Measurements from ENCODE around the gene TIMM22. TPM values are rescaled to one million over a fixed set of nuclear protein-coding genes. Genes with fewer than 3 reads are reported as not detected.
A peak's percentile ranks its signal among the peaks of the same experiment; 100 is the strongest.

TIMM22 gene
- total RNA-seq, 5 donors from 2014 or later (not counting 1 experiment from before 2014, with no cell fraction given) = 8.9 to 13.2 (median 11.4) TPM

DNA sequence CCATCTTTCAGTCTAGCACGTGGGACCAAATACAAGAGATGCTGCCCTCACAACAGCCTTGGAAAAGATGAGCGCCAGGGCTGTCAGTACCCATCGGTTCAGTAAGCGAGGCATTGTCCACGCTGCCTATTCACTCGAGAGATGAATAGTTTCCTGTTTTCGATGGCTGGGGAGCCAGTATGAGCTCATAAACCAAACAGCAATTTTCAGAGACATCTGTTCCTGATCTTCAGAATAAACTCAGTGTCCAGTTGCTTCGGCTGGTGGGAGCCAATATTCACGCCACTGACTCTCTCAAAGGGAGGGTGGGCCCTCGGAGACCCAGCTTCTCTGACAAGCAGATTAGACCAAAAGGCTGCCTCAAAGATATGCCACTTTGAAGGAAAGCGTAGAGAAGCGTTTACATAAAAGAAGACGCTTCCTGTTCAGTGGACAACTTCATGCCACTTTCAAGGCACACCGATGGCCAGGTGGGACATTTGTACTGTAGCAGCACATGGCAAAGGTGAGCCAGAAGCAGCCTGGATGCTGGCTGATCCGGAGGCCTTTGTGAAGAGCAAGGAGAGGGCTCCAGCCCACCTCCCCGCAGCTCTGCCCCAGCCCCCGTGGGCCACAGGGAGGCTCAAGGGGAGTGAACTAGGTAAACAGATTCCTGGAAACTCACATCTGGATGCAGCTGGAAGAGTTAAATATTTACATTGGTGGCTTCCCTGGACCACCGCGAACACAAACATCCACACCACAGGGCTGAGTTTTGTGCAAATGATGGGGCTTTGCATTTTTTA, 6.0 kb downstream of the TIMM22 start:
- Histone ChIP-seq H3K4me3 (ENCODE audit: control insufficient read depth in 1 of 2, extremely low read depth in 1 of 2, low read length in 1 of 2) (no peak overlapping the region), H3K27me3 (replicated peaks in 1 of 2; ENCODE audit: control insufficient read depth in 2 of 2, extremely low read depth in 1 of 2, insufficient read depth in 2 of 2, low read length in 1 of 2) (no peaks in the 10 kb centered on the region), H3K27ac (ENCODE audit: low read length) (no peak overlapping the region), H3K9me3 (no peaks in the 10 kb centered on the region), H3K4me1 (ENCODE audit: control insufficient read depth in 1 of 2, extremely low read depth in 1 of 2, insufficient read depth in 2 of 2, low read length in 2 of 2) (peaks cover 8 to 14% of the 10 kb centered on the region in 2 experiments), H3K36me3 (ENCODE audit: control insufficient read depth in 2 of 2, extremely low read depth in 1 of 2, insufficient read depth in 1 of 2, low read length in 1 of 2) (peaks cover 16 to 76% of the 10 kb centered on the region in 2 donors)
- Mint-ChIP-seq H3K36me3 (peaks cover 37% of the 10 kb centered on the region), H3K9me3 (no peaks in the 10 kb centered on the region), H3K27me3 (no peaks in the 10 kb centered on the region), H3K4me1 (peaks cover 23 to 25% (median 24%) of the 10 kb centered on the region in 3 donors), H3K4me3 (no peak overlapping the region), H3K27ac (no peak overlapping the region)
- ATAC-seq (replicated peaks in 1 of 4) = no peak
- DNase-seq = no peak
- ChIA-PET POLR2A (interaction anchor here in 1 of 2 donors (0.6 kb wide), 1 partner anchor 14 kb away, joined by 3 read pairs; no protein-coding TSS in a partner anchor), CTCF (no interaction called here)
- 88% methylated on average over 15 of the region's 19 CpGs for WGBS (ENCODE audit: insufficient coverage)

DNA sequence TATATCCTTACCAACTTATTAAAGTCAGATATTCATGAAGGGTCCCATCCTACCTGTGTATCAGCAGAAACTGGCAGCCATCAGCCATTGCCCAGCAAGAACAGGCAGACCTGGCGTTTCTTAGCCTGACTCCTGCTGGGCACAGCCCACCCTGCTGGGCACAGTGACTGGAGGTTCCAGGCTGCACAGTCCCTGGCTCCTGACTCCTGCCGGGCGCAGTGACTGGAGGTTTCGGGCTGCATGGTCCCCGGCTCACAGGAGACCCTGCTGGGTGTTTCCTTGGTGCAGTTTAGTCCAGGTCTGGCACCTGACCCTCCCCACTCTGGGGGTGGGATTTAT, 6.7 kb downstream of the TIMM22 start:
- peaks cover 1 to 9% of the 10 kb centered on the region in 2 experiments for H3K4me1 ChIP-seq (ENCODE audit: control insufficient read depth in 1 of 2, extremely low read depth in 1 of 2, insufficient read depth in 2 of 2, low read length in 2 of 2)
- CTCF ChIA-PET = no interaction called here
- no peak for DNase-seq
- no peaks in the 10 kb centered on the region for H3K27me3 ChIP-seq (replicated peaks in 1 of 2; ENCODE audit: control insufficient read depth in 2 of 2, extremely low read depth in 1 of 2, insufficient read depth in 2 of 2, low read length in 1 of 2)
- Mint-ChIP-seq H3K4me3 (no peak overlapping the region), H3K27ac (no peak overlapping the region), H3K27me3 (no peaks in the 10 kb centered on the region), H3K9me3 (no peaks in the 10 kb centered on the region), H3K36me3 (peaks cover 37% of the 10 kb centered on the region), H3K4me1 (peaks cover 16 to 19% (median 18%) of the 10 kb centered on the region in 3 donors)
- no peak for ATAC-seq (replicated peaks in 1 of 4)
- 100% methylated on average over 1 of the region's 5 CpGs for WGBS (ENCODE audit: insufficient coverage)
- H3K36me3 ChIP-seq (ENCODE audit: control insufficient read depth in 2 of 2, extremely low read depth in 1 of 2, insufficient read depth in 1 of 2, low read length in 1 of 2) = peaks cover 19 to 81% of the 10 kb centered on the region in 2 donors
- H3K9me3 ChIP-seq = no peaks in the 10 kb centered on the region
- POLR2A ChIA-PET = no interaction called here
- no peak overlapping the region for H3K27ac ChIP-seq (ENCODE audit: low read length)
- H3K4me3 ChIP-seq (ENCODE audit: control insufficient read depth in 1 of 2, extremely low read depth in 1 of 2, low read length in 1 of 2) = no peak overlapping the region

DNA sequence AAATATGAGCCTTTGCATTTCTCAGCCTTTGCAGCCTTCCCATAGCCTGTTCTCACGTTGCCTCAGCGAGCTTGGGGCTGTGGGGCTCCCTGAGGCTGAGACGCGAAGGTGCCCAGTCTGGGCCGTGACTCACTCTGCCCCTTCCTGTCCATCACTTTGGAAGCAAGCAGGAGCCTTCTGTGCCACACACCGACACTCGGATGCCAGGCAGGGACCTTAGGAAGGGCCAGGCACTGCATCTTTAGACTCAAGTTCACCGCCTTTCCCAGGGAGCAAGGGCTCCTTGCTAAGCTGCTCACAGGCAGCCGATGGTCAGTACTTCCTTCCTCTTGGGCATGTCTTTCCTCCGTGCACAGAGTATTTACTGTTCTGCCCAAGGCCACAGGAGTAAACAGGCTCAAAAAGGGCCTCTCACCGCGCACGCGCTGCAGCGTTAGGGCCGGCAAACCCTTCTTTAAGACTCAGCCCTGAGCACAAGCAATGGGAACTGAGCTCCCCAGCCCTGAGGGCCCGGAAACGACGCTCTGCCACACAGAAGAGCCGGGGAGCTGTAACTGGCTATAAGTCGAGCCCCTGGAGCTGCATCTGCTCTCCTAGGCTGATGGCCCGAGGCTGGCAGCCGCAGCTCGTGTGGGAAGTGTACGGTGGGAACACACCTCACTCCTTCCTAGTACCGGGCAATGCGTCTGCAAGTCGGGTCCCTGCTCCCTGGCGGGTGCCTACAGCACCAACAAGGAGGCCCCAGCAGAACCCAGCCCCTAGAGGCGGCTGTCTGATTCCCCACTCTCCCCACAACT, 7.2 kb downstream of the TIMM22 start:
- Histone ChIP-seq H3K36me3 (ENCODE audit: control insufficient read depth in 2 of 2, extremely low read depth in 1 of 2, insufficient read depth in 1 of 2, low read length in 1 of 2) (peaks cover 22 to 85% of the 10 kb centered on the region in 2 donors), H3K9me3 (no peaks in the 10 kb centered on the region), H3K4me3 (ENCODE audit: control insufficient read depth in 1 of 2, extremely low read depth in 1 of 2, low read length in 1 of 2) (no peak overlapping the region), H3K4me1 (ENCODE audit: control insufficient read depth in 1 of 2, extremely low read depth in 1 of 2, insufficient read depth in 2 of 2, low read length in 2 of 2) (peaks cover 0 to 7% of the 10 kb centered on the region in 2 experiments), H3K27me3 (replicated peaks in 1 of 2; ENCODE audit: control insufficient read depth in 2 of 2, extremely low read depth in 1 of 2, insufficient read depth in 2 of 2, low read length in 1 of 2) (no peaks in the 10 kb centered on the region), H3K27ac (ENCODE audit: low read length) (no peak overlapping the region)
- H3K9me3 Mint-ChIP-seq = no peaks in the 10 kb centered on the region
- H3K4me3 Mint-ChIP-seq = no peak overlapping the region
- 89% methylated on average over 28 of the region's 30 CpGs for WGBS (ENCODE audit: insufficient coverage)
- peaks cover 12 to 13% (median 13%) of the 10 kb centered on the region in 3 donors for H3K4me1 Mint-ChIP-seq
- ChIA-PET CTCF (no interaction called here), POLR2A (no interaction called here)
- H3K27ac Mint-ChIP-seq = no peak overlapping the region
- H3K36me3 Mint-ChIP-seq = peaks cover 35% of the 10 kb centered on the region
- DNase-seq = no peak
- ATAC-seq (replicated peaks in 1 of 4) = no peak
- H3K27me3 Mint-ChIP-seq = no peaks in the 10 kb centered on the region

DNA sequence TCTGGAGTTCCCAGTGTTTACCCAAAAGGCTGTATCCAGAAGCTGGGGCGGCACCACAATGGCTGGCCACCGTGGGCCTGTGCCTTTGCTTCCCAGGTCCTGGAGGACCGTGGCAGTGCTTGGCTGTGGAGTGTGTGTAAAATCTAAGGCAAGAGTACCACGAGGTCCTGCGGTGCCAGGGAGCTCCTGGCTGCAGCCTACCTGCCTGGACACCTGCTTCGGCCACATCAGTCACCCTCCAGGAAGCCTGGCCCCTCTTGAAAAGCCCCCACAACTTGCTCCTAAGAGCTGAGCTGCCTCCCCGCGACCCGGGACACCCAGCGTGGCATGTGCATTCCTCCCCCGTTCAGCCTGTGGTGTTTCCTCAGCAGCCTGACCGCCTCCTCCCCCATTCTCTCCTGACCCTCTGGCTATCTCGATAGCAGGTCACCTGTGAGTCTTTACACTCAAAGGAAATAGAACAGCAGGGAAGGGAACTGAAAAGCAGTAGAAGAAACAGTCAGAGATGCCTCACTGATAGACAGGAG, 7.9 kb downstream of the TIMM22 start:
- Histone ChIP-seq H3K4me3 (ENCODE audit: control insufficient read depth in 1 of 2, extremely low read depth in 1 of 2, low read length in 1 of 2) (no peak overlapping the region), H3K27me3 (replicated peaks in 1 of 2; ENCODE audit: control insufficient read depth in 2 of 2, extremely low read depth in 1 of 2, insufficient read depth in 2 of 2, low read length in 1 of 2) (no peaks in the 10 kb centered on the region), H3K4me1 (ENCODE audit: control insufficient read depth in 1 of 2, extremely low read depth in 1 of 2, insufficient read depth in 2 of 2, low read length in 2 of 2) (peaks cover 0 to 7% of the 10 kb centered on the region in 2 experiments), H3K9me3 (no peaks in the 10 kb centered on the region), H3K27ac (ENCODE audit: low read length) (no peak overlapping the region), H3K36me3 (ENCODE audit: control insufficient read depth in 2 of 2, extremely low read depth in 1 of 2, insufficient read depth in 1 of 2, low read length in 1 of 2) (peaks cover 24 to 86% of the 10 kb centered on the region in 2 donors)
- Mint-ChIP-seq H3K27ac (peak overlapping the region; percentile 66 to 71), H3K36me3 (peaks cover 30% of the 10 kb centered on the region), H3K4me1 (peaks cover 10 to 11% (median 10%) of the 10 kb centered on the region in 3 donors), H3K4me3 (peak overlapping the region in 1 of 3 donors; percentile 66), H3K9me3 (no peaks in the 10 kb centered on the region), H3K27me3 (no peaks in the 10 kb centered on the region)
- 70% methylated on average over 4 of the region's 13 CpGs for WGBS (ENCODE audit: insufficient coverage)
- ATAC-seq (replicated peaks in 1 of 4) (no peak), DNase-seq (no peak)
- ChIA-PET CTCF (no interaction called here), POLR2A (no interaction called here)

DNA sequence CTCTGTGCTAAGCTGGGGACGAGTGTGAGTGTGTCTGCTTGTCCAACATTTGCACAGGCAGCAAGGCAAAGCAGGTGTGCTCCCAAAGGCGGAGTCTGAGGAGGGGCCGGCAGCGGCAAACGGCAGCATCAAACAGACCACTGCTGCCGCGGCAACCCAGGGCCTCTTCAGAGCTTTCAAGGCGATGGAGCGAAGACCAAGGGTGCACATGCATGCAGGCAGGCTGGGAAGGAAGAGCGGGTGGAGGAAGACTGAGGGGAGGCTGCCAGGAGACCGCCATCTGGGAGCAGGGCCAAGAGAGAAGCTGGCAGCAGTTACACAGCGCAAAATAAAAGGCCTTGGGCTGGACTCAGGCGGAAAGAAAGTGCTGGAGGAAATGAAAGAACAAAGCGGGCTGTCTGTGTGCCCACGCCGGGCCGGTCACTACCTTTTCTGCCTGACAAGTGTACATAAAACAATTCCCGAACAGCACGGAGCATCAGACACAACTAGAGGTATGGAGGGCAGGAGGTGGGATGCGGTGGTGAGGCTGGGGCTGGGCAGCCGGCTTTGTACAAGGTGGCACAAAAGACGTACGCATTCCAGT, 8.5 kb downstream of the TIMM22 start:
- no peaks in the 10 kb centered on the region for H3K9me3 ChIP-seq
- Mint-ChIP-seq H3K36me3 (peaks cover 27% of the 10 kb centered on the region), H3K4me1 (peaks cover 10 to 11% (median 10%) of the 10 kb centered on the region in 3 donors), H3K9me3 (no peaks in the 10 kb centered on the region), H3K27me3 (no peaks in the 10 kb centered on the region), H3K4me3 (peak overlapping the region in 2 of 3 donors; percentile 31 to 66), H3K27ac (peak overlapping the region; percentile 66 to 71)
- WGBS (ENCODE audit: insufficient coverage) = 68% methylated on average over 23 of the region's 23 CpGs
- peaks cover 24 to 89% of the 10 kb centered on the region in 2 donors for H3K36me3 ChIP-seq (ENCODE audit: control insufficient read depth in 2 of 2, extremely low read depth in 1 of 2, insufficient read depth in 1 of 2, low read length in 1 of 2)
- POLR2A ChIA-PET = no interaction called here
- ATAC-seq (replicated peaks in 1 of 4) = peak in 2 of 4 experiments; percentile 14 to 51
- no peak overlapping the region for H3K4me3 ChIP-seq (ENCODE audit: control insufficient read depth in 1 of 2, extremely low read depth in 1 of 2, low read length in 1 of 2)
- no peak for DNase-seq
- H3K4me1 ChIP-seq (ENCODE audit: control insufficient read depth in 1 of 2, extremely low read depth in 1 of 2, insufficient read depth in 2 of 2, low read length in 2 of 2) = peaks cover 0 to 7% of the 10 kb centered on the region in 2 experiments
- no peak overlapping the region for H3K27ac ChIP-seq (ENCODE audit: low read length)
- no peaks in the 10 kb centered on the region for H3K27me3 ChIP-seq (replicated peaks in 1 of 2; ENCODE audit: control insufficient read depth in 2 of 2, extremely low read depth in 1 of 2, insufficient read depth in 2 of 2, low read length in 1 of 2)
- CTCF ChIA-PET = no interaction called here

DNA sequence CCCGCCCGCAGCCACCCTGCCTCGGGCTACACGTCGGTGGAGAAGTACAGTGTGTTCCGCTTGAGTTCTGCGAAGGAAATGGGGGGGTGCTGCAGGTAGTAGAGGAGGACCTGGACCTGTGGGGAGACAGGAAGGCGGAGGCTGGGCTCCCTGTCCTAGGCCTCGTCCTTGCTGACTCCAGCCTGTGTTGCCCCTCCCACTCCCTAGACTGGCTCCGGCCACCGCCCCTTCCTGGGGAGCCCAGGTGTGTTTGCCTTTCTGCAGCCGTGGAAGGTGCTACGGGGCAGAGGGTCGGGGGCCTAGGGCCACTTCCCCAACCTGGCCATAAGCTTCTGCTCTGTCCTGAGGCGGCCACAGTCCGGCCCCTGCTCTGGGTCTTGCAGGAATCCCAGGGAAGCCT, 9.1 kb downstream of the TIMM22 start:
- H3K27ac Mint-ChIP-seq = peak overlapping the region in 1 of 2 donors; percentile 71
- no peaks in the 10 kb centered on the region for H3K9me3 ChIP-seq
- H3K9me3 Mint-ChIP-seq = no peaks in the 10 kb centered on the region
- H3K27me3 Mint-ChIP-seq = no peaks in the 10 kb centered on the region
- ATAC-seq (replicated peaks in 1 of 4) = peak in 3 of 4 experiments; percentile 31 to 37 (median 35)
- H3K27me3 ChIP-seq (replicated peaks in 1 of 2; ENCODE audit: control insufficient read depth in 2 of 2, extremely low read depth in 1 of 2, insufficient read depth in 2 of 2, low read length in 1 of 2) = no peaks in the 10 kb centered on the region
- WGBS (ENCODE audit: insufficient coverage) = 81% methylated on average over 9 of the region's 16 CpGs
- H3K4me3 Mint-ChIP-seq = no peak overlapping the region
- no peak for DNase-seq
- peaks cover 22 to 88% of the 10 kb centered on the region in 2 donors for H3K36me3 ChIP-seq (ENCODE audit: control insufficient read depth in 2 of 2, extremely low read depth in 1 of 2, insufficient read depth in 1 of 2, low read length in 1 of 2)
- H3K27ac ChIP-seq (ENCODE audit: low read length) = no peak overlapping the region
- POLR2A ChIA-PET = no interaction called here
- H3K4me1 Mint-ChIP-seq = peaks cover 10% of the 10 kb centered on the region in 3 donors
- H3K4me1 ChIP-seq (ENCODE audit: control insufficient read depth in 1 of 2, extremely low read depth in 1 of 2, insufficient read depth in 2 of 2, low read length in 2 of 2) = peaks cover 0 to 7% of the 10 kb centered on the region in 2 experiments
- CTCF ChIA-PET = no interaction called here
- peaks cover 22% of the 10 kb centered on the region for H3K36me3 Mint-ChIP-seq
- H3K4me3 ChIP-seq (ENCODE audit: control insufficient read depth in 1 of 2, extremely low read depth in 1 of 2, low read length in 1 of 2) = no peak overlapping the region

All from T-cell (primary cell).